C4-2B (cell line): ENCODE data around the gene RAB1A.

Source experiments
- ZFX ChIP-seq: fragments of 450-650 bp; IDR thresholded peaks from 2 replicates; pipeline ENCODE4 v1.6.1; 2017
- TF ChIP-seq, protein P1 (sequence below): fragments of 450-650 bp; conservative IDR thresholded peaks from 2 replicates; pipeline ENCODE4 v1.5.1; 2017; ENCODE audit warnings: mild to moderate bottlenecking

DNA sequence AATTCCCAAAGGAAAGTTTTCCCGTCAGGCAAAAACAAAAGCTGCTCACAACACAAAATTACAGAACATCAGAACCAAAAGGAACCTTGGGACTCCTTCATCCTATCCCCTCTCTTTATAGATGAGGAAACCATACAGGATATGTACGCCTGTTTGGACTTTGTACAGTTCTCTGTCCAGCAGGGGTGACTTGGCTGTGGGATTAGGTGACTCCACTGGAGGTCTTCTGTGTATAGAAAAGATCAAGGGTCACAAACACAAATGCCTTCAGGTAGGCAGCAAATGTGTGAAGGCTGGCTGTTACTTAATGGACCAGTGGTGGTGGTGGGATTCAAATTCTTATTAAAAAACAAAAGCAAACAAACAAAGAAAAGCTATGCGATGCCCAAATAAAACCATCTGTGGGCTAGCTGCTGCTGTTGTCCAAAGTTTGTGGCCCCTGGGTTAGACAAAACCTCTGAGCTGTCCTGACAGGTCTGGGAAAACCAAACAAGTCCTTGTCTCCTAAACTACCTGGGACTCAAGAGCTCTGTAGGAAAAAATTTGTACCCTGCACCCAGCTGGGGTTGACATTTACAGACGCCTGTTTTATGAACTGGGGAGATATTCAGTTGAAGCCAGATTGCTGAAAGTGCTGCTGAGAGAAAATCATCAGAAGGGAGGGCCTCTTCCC lies 75.0 kb downstream of the RAB1A start:
- TF ChIP-seq, protein P1, sequence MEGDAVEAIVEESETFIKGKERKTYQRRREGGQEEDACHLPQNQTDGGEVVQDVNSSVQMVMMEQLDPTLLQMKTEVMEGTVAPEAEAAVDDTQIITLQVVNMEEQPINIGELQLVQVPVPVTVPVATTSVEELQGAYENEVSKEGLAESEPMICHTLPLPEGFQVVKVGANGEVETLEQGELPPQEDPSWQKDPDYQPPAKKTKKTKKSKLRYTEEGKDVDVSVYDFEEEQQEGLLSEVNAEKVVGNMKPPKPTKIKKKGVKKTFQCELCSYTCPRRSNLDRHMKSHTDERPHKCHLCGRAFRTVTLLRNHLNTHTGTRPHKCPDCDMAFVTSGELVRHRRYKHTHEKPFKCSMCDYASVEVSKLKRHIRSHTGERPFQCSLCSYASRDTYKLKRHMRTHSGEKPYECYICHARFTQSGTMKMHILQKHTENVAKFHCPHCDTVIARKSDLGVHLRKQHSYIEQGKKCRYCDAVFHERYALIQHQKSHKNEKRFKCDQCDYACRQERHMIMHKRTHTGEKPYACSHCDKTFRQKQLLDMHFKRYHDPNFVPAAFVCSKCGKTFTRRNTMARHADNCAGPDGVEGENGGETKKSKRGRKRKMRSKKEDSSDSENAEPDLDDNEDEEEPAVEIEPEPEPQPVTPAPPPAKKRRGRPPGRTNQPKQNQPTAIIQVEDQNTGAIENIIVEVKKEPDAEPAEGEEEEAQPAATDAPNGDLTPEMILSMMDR, result no peak
- TF ChIP-seq ZFX, result no peak
